Activated CD4-positive, CD25-positive, alpha-beta regulatory T cell treated with anti-CD3 and anti-CD28 coated beads, Interleukin-2, amount 50 U/mL, for 72 hours (primary cell): ENCODE data around the gene CISD1.
"Not testable (repeated sequence)": the region's sequence is repeated elsewhere in the genome, so short reads cannot be mapped to it uniquely, and the experiment has no call there.

Experiments used
- DNase-seq: peaks from one replicate; pipeline ENCODE4 v3.0.0; 2021

CISD1 gene

DNA sequence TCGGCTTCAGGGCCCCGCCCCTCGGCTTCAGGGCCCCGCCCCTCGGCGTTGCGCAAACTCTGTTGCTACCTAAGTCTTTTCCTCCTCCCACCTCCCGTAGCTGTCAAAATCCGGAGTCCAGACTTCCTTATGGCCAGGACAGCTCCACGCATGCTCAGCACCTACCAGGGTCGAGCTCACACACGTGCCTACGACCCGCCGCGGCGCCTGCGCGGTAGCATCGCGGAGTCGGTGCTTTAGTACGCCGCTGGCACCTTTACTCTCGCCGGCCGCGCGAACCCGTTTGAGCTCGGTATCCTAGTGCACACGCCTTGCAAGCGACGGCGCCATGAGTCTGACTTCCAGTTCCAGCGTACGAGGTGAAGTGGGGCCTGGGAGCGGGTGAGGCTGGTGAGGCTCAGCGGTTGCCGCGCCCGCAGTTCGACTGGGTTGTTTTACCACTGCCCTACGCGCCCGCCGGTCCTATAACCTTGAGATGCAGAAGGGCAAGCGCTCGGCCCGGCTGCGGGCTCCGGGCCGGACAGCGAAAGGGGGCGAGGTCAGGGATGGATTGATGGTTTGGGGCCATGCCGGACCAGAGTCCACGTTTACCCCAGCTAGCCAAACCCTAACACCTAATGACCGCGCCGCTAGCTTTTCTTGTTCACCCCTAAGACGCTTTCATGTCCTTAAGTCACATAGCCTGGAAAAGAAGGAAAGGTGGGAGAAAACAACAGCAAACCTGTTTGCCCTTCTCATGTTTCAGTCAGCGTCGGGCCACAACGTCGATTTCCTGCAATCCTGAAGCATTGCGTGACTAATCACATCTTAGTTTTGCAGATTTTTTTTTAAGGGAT is at the start of gene CISD1:
Gene CISD1 (plus strand): TSS at position 217 of the 836 bp plus-strand sequence. CDS start 112 bp downstream, at position 329.
- peak; percentile 93 for DNase-seq

GRCh38 chr10:58219875-58220274 is 49.1 kb upstream of the CISD1 start:
- DNase-seq = no peak

GRCh38 chr10:58220769-58221451 is 48.1 kb upstream of the CISD1 start:
- no peak for DNase-seq

- DNase-seq = no peak
Measured at GRCh38 chr10:58225654-58226053, 43.3 kb upstream of the CISD1 start.

DNA sequence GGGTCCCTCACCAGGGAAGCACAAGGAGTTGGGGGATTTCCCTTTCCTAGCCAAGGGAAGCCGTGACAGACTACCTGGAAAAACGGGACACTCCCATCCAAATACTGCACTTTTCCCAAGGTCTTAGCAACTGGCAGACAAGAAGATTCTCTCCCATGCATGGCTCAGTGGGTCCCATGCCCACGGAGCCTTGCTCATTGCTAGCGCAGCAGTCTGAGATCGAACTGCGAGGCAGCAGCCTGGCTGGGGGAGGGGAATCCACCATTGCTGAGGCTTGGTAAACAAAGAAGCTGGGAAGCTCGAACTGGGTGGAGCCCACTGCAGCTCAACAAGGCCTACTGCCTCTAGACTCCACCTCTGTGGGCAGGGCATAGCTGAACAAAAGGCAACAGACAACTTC is 39.1 kb upstream of the CISD1 start:
- DNase-seq = not testable (repeated sequence)

- no peak for DNase-seq
Measured at GRCh38 chr10:58237014-58237834, 31.7 kb upstream of the CISD1 start.

GRCh38 chr10:58239561-58240169 is 29.3 kb upstream of the CISD1 start:
- no peak for DNase-seq

DNA sequence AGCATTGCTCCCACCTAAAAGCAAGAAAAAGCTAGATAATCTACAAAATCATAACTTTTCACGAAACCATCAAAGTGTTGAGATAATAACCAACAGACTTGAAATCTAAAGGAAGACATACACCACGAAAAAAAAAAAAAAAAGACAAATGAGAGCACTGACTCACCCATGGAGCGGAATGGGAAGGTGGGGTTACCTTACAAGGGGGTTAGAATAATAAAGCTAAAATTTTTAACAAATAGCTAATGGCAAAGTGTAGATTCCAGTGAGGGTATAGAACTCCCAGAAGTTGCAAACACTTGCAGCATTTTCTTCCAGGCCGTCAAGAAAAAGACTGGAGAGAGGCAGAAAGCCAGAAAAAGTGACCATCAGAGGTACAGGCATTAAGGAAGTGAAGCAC is 28.4 kb upstream of the CISD1 start:
- no peak for DNase-seq

GRCh38 chr10:58241346-58241745 is 27.6 kb upstream of the CISD1 start:
- no peak for DNase-seq

DNA sequence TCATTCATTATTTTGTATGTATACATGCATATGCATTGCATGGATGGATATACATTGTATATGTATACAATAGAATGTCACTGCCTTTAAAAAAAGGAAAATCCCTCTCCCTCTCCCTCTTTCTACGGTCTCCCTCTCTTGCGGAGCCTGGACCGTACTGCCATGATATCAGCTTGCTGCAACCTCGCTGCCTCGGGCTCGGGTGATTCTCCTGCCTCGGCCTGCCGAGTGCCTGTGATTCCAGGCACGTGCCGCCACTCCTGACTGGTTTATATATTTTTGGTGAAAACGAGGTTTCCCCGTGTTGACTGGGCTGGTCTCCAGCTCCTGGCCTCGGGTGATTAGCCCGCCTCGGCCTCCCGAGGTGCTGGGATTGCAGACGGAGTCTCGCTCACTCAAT is 25.7 kb upstream of the CISD1 start:
- DNase-seq = no peak

- not testable (repeated sequence) for DNase-seq
Measured at GRCh38 chr10:58243801-58244200, 25.2 kb upstream of the CISD1 start.

DNA sequence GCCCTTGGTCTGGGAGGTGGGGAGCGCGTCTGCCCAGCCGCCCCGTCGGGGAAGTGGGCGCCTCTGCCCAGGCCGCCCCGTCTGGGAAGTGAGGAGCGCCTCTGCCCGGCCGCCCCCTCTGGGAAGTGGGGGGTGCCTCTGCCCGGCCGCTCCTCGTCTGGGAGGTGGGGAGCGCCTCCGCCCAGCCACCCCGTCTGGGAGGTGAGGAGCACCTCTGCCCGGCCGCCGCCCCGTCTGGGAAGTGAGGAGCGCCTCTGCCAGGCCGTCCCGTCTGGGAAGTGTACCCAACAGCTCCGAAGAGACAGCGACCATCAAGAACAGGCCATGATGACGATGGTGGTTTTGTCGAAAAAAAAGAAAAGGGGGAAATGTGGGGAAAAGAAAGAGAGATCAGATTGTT is 24.7 kb upstream of the CISD1 start:
- DNase-seq = not testable (repeated sequence)

DNA sequence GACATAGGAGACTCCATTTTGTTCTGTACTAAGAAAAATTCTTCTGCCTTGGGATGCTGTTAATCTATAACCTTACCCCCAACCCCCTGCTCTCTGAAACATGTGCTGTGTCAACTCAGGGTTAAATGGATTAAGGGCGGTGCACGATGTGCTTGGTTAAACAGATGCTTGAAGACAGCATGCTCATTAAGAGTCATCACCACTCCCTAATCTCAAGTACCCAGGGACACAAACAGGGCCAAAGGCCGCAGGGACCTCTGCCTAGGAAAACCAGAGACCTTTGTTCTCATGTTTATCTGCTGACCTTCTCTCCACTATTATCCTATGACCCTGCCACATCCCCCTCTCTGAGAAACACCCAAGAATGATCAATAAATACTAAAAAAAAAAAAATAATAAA is 24.3 kb upstream of the CISD1 start:
- not testable (repeated sequence) for DNase-seq

GRCh38 chr10:58253184-58253583 is 15.8 kb upstream of the CISD1 start:
- DNase-seq = no peak

- no peak for DNase-seq
Measured at GRCh38 chr10:58254644-58255043, 14.3 kb upstream of the CISD1 start.

DNA sequence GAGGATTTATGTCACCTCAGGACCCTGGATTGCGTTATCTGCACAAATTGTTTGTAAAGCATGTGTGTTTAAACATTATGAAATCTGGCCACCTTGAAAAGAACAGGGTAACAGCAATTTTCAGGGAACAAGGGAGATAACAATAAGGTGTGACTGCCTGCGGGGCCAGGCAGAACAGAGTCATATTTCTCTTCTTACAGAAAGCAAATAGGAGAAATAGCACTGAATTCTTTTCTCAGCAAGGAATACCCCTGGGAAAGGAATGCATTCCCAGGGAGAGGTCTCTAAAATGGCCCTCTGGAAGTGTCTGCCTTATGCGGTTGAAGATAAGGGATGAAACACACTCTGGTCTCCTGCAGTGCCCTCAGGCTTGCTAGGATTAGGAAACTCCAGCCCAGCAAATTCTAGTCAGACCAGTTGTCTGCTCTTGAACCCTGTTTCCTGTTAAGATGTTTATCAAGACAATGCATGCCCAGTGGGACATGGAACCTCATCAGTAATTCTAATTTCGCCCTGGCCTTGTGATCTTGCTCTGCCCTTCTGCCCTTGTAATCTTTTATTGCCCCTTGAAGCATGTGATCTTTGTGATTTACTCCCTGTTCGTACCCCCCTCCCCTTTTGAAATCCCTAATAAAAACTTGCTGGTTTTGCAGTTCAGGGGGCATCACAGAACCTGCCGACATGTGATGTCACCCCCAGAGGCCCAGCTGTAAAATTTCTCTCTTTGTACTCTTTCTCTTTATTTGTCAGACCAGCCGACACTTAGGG is 12.8 kb upstream of the CISD1 start:
- DNase-seq = not testable (repeated sequence)

GRCh38 chr10:58258977-58259692 is 9.8 kb upstream of the CISD1 start:
- DNase-seq = no peak

GRCh38 chr10:58260334-58260733 is 8.6 kb upstream of the CISD1 start:
- DNase-seq = no peak

GRCh38 chr10:58262766-58263165 is 6.2 kb upstream of the CISD1 start:
- no peak for DNase-seq

DNA sequence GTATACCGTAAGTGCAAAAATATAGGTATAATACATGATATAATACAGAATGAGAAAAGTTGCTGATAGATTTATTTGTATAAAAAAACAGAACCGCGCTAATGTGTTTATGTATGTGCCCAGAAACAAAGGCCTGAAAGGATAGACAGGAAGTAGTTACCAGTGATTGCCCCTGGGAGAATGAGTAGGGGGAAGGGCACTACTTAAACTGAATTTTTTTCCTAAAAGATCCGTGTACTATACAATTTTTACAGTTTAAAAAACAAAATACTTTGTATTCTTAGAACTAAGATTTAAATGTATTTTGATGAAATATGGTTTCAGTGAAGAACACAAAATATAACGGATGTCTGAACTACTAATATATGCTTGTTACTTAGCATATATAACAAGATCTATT is 4.2 kb upstream of the CISD1 start:
- no peak for DNase-seq

- no peak for DNase-seq
Measured at GRCh38 chr10:58265249-58265648, 3.7 kb upstream of the CISD1 start.
